GM23338 (cell line): ENCODE data around the gene FAM76B. TPM values are rescaled to one million over a fixed set of nuclear protein-coding genes. Genes with fewer than 3 reads are reported as not detected.

ENCODE experiments used
- ATAC-seq: fragments of 200-7000 bp; cut with Tn5 transposase; 3 replicates; pipeline ENCODE4 v1.9.1; 2020
- DNase-seq: peaks from one replicate; pipeline ENCODE4 v3.0.0-alpha.2; 2015; ENCODE audit warnings: low spot score
- H2AFZ ChIP-seq: fragments of 200-600 bp; sonication (generic); 2 replicates; pipeline ENCODE4 v1.8.0; 2016; ENCODE audit warnings: antibody characterized with exemption, mild to moderate bottlenecking, moderate library complexity
- H3F3A ChIP-seq: fragments of 200-600 bp; sonication (generic); replicated peaks from 2 replicates; pipeline ENCODE4 v1.8.0; 2017; ENCODE audit warnings: antibody characterized with exemption, mixed run types, low read depth
- H3K27ac ChIP-seq: fragments of 200-600 bp; sonication (generic); 2 replicates; pipeline ENCODE4 v1.6.1; 2016; ENCODE audit warnings: low read depth
- H3K27me3 ChIP-seq: fragments of 200-600 bp; sonication (generic); 2 replicates; pipeline ENCODE4 v1.8.0; 2016; ENCODE audit warnings: mild to moderate bottlenecking, mixed run types, moderate library complexity; ENCODE audit not compliant: insufficient read depth
- H3K36me3 ChIP-seq: fragments of 200-600 bp; sonication (generic); 2 replicates; pipeline ENCODE4 v1.8.0; 2016; ENCODE audit warnings: mild to moderate bottlenecking; ENCODE audit not compliant: insufficient read depth
- H3K4me1 ChIP-seq: fragments of 200-600 bp; sonication (generic); 2 replicates; pipeline ENCODE4 v1.8.0; 2016; ENCODE audit warnings: mild to moderate bottlenecking, moderate library complexity; ENCODE audit not compliant: insufficient read depth
- H3K4me2 ChIP-seq: fragments of 200-600 bp; sonication (generic); 2 replicates; pipeline ENCODE4 v1.7.1; 2017; ENCODE audit warnings: mixed run types
- H3K4me3 ChIP-seq: fragments of 200-600 bp; sonication (generic); 2 replicates; pipeline ENCODE4 v1.6.1; 2016; ENCODE audit warnings: mixed run types
- H3K79me2 ChIP-seq: fragments of 200-600 bp; sonication (generic); replicated peaks from 2 replicates; pipeline ENCODE4 v1.8.0; 2017; ENCODE audit warnings: mild to moderate bottlenecking; ENCODE audit not compliant: insufficient read depth
- H3K9me2 ChIP-seq: fragments of 200-600 bp; sonication (generic); 2 replicates; pipeline ENCODE4 v1.8.0; 2017; ENCODE audit not compliant: insufficient read depth
- H4K20me1 ChIP-seq: fragments of 200-600 bp; sonication (generic); replicated peaks from 2 replicates; pipeline ENCODE4 v1.8.0; 2017; ENCODE audit warnings: mild to moderate bottlenecking; ENCODE audit not compliant: insufficient read depth
- H3K27ac Mint-ChIP-seq: 2 replicates; pipeline ENCODE4 v1.8.0; 2020; ENCODE audit warnings: inconsistent platforms, mild to moderate bottlenecking, moderate library complexity, mixed read lengths
- H3K27me3 Mint-ChIP-seq: 3 replicates; pipeline ENCODE4 v1.8.0; 2022; ENCODE audit warnings: low read depth, mild to moderate bottlenecking, moderate library complexity, mixed read lengths, inconsistent platforms; ENCODE audit not compliant: insufficient read depth, poor library complexity
- H3K36me3 Mint-ChIP-seq: 3 replicates; pipeline ENCODE4 v1.8.0; 2021; ENCODE audit warnings: low read depth, mild to moderate bottlenecking, inconsistent platforms, moderate library complexity, mixed read lengths
- H3K4me1 Mint-ChIP-seq: 3 replicates; pipeline ENCODE4 v1.8.0; 2020; ENCODE audit warnings: mild to moderate bottlenecking, inconsistent platforms, mixed read lengths
- H3K4me3 Mint-ChIP-seq: 3 replicates; pipeline ENCODE4 v1.8.0; 2021; ENCODE audit warnings: moderate library complexity, mild to moderate bottlenecking, inconsistent platforms, mixed read lengths
- H3K9me3 Mint-ChIP-seq: 3 replicates; pipeline ENCODE4 v1.8.0; 2020; ENCODE audit warnings: moderate library complexity, mild to moderate bottlenecking, inconsistent platforms, mixed read lengths
- CREB1 ChIP-seq: fragments of 250-450 bp; sonication (Bioruptor Pico); IDR thresholded peaks from 2 replicates; pipeline ENCODE4 v1.5.0; 2020; ENCODE audit warnings: low read depth, mild to moderate bottlenecking, moderate library complexity
- EZH2 ChIP-seq: fragments of 200-600 bp; sonication (generic); IDR thresholded peaks from one replicate; pipeline ENCODE4 v1.8.0; 2017; ENCODE audit warnings: antibody characterized with exemption, mild to moderate bottlenecking, low read depth; ENCODE audit not compliant: unreplicated experiment
- JUNB ChIP-seq: IDR thresholded peaks from one replicate; pipeline ENCODE4 v1.6.1; 2016; ENCODE audit warnings: antibody characterized with exemption; ENCODE audit not compliant: unreplicated experiment
- POLR2AphosphoS5 ChIP-seq: IDR thresholded peaks from 2 replicates; pipeline ENCODE4 v1.6.1; 2016; ENCODE audit warnings: antibody characterized with exemption, low read depth
- REST ChIP-seq: IDR thresholded peaks from one replicate; pipeline ENCODE4 v1.6.1; 2018; ENCODE audit warnings: antibody characterized with exemption; ENCODE audit not compliant: unreplicated experiment
- ZNF114 ChIP-seq: fragments of 250-450 bp; sonication (Bioruptor Pico); IDR thresholded peaks from 2 replicates; pipeline ENCODE4 v1.5.0; 2020; ENCODE audit warnings: mild to moderate bottlenecking, moderate library complexity
- polyA plus RNA-seq: library from polyadenylated mRNA; unstranded; fragments of >200 nt; fragmentation: Nextera tagmentation; extraction: Ambion mirVana; gene quantifications from 2 replicates; pipeline ENCODE4 v1.2.1, GENCODE V29; 2016
- total RNA-seq: library from RNA; depleted of rRNA; stranded (reverse); fragments of >200 nt; shearing (Covaris generic); gene quantifications from 2 replicates; pipeline ENCODE4 v1.2.3, GENCODE V29; 2014
- TF ChIP-seq, protein P1 (sequence below): fragments of 250-450 bp; sonication (Bioruptor Pico); IDR thresholded peaks from 2 replicates; pipeline ENCODE4 v1.5.0; 2020; ENCODE audit warnings: mild to moderate bottlenecking, moderate library complexity

Gene FAM76B
- total and polyA plus RNA-seq, 2 experiments from 2014 or later = 21.1 to 37.9 TPM

- TF ChIP-seq, protein P1, sequence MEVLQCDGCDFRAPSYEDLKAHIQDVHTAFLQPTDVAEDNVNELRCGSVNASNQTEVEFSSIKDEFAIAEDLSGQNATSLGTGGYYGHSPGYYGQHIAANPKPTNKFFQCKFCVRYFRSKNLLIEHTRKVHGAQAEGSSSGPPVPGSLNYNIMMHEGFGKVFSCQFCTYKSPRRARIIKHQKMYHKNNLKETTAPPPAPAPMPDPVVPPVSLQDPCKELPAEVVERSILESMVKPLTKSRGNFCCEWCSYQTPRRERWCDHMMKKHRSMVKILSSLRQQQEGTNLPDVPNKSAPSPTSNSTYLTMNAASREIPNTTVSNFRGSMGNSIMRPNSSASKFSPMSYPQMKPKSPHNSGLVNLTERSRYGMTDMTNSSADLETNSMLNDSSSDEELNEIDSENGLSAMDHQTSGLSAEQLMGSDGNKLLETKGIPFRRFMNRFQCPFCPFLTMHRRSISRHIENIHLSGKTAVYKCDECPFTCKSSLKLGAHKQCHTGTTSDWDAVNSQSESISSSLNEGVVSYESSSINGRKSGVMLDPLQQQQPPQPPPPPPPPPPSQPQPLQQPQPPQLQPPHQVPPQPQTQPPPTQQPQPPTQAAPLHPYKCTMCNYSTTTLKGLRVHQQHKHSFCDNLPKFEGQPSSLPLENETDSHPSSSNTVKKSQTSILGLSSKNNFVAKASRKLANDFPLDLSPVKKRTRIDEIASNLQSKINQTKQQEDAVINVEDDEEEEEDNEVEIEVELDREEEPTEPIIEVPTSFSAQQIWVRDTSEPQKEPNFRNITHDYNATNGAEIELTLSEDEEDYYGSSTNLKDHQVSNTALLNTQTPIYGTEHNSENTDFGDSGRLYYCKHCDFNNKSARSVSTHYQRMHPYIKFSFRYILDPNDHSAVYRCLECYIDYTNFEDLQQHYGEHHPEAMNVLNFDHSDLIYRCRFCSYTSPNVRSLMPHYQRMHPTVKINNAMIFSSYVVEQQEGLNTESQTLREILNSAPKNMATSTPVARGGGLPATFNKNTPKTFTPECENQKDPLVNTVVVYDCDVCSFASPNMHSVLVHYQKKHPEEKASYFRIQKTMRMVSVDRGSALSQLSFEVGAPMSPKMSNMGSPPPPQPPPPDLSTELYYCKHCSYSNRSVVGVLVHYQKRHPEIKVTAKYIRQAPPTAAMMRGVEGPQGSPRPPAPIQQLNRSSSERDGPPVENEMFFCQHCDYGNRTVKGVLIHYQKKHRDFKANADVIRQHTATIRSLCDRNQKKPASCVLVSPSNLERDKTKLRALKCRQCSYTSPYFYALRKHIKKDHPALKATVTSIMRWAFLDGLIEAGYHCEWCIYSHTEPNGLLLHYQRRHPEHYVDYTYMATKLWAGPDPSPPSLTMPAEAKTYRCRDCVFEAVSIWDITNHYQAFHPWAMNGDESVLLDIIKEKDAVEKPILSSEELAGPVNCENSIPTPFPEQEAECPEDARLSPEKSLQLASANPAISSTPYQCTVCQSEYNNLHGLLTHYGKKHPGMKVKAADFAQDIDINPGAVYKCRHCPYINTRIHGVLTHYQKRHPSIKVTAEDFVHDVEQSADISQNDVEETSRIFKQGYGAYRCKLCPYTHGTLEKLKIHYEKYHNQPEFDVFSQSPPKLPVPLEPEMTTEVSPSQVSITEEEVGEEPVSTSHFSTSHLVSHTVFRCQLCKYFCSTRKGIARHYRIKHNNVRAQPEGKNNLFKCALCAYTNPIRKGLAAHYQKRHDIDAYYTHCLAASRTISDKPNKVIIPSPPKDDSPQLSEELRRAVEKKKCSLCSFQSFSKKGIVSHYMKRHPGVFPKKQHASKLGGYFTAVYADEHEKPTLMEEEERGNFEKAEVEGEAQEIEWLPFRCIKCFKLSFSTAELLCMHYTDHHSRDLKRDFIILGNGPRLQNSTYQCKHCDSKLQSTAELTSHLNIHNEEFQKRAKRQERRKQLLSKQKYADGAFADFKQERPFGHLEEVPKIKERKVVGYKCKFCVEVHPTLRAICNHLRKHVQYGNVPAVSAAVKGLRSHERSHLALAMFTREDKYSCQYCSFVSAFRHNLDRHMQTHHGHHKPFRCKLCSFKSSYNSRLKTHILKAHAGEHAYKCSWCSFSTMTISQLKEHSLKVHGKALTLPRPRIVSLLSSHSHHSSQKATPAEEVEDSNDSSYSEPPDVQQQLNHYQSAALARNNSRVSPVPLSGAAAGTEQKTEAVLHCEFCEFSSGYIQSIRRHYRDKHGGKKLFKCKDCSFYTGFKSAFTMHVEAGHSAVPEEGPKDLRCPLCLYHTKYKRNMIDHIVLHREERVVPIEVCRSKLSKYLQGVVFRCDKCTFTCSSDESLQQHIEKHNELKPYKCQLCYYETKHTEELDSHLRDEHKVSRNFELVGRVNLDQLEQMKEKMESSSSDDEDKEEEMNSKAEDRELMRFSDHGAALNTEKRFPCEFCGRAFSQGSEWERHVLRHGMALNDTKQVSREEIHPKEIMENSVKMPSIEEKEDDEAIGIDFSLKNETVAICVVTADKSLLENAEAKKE = no peak
These were observed 27.0 kb downstream of the FAM76B start (continued) for GRCh38 chr11:95762534-95762933.

DNA sequence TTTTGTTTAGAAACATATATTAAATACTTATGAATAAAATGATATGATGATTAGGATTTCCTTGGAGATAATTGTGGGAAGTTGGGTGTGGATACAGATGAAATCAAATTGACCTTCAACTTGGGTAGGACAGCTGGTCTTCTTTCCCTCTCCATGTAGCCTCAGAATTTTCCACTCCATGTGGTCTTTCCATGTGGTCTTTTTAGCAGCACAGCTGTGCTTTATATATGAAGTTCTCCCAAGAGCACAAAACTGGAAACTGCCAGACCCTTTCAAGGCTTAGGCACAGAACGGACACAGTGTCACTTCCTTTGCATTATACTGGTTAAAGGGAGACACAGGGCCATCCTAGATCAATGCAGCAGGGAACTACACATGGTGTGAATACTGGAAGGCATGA lies 28.6 kb downstream of the FAM76B start:
- Histone ChIP-seq H3K4me2 (no peak overlapping the region), H3K79me2 (no peaks in the 10 kb centered on the region), H3K27me3 (no peaks in the 10 kb centered on the region), H3K4me3 (no peak overlapping the region), H3K4me1 (no peaks in the 10 kb centered on the region), H2AFZ (no peak overlapping the region), H3K27ac (no peak overlapping the region), H3K9me2 (0 out of 2 replicates have a peak, but pooled peaks cover 8% of the 10 kb centered on the region), H4K20me1 (no peaks in the 10 kb centered on the region), H3F3A (no peaks in the 10 kb centered on the region), H3K36me3 (no peaks in the 10 kb centered on the region)
- no peaks in the 10 kb centered on the region for H3K36me3 Mint-ChIP-seq
- ATAC-seq (no peak), DNase-seq (no peak)
- H3K9me3 Mint-ChIP-seq = no peaks in the 10 kb centered on the region
- H3K27me3 Mint-ChIP-seq = peaks cover 5% of the 10 kb centered on the region
- H3K4me1 Mint-ChIP-seq = no peaks in the 10 kb centered on the region
- H3K27ac Mint-ChIP-seq = no peak overlapping the region
- no peak overlapping the region for H3K4me3 Mint-ChIP-seq
- TF ChIP-seq JUNB (no peak), REST (no peak), POLR2AphosphoS5 (no peak), CREB1 (CRISPR knock-in tag) (no peak), ZNF114 (CRISPR knock-in tag) (no peak), EZH2 (no peak)
